ENCODE results near the gene IGLL5.

Gene IGLL5

GRCh38 chr22:22941831-22942510, 54.4 kb downstream of the IGLL5 start:
- DNase-seq, result no peak

- DNase-seq, result no peak
Measured at GRCh38 chr22:22942511-22943329, 55.1 kb downstream of the IGLL5 start.

- DNase-seq, result no peak
Measured at GRCh38 chr22:22943521-22944267, 56.1 kb downstream of the IGLL5 start.

GRCh38 chr22:22944268-22944985, 56.8 kb downstream of the IGLL5 start:
- DNase-seq, result no peak

GRCh38 chr22:22945195-22945594, 57.6 kb downstream of the IGLL5 start:
- no peak for DNase-seq

All from GOT3 (cell line).